ENCODE measurements around the gene ENDOG.

Gene ENDOG

GRCh38 chr9:128822407-128823042 lies 4.2 kb downstream of the ENDOG start:
- Histone ChIP-seq H3K27me3 (ENCODE audit: low read depth, low read length) (no peaks in the 10 kb centered on the region), H3K79me2 (ENCODE audit: low read length) (no peaks in the 10 kb centered on the region), H3K9me3 (ENCODE audit: insufficient read depth, low read length) (no peaks in the 10 kb centered on the region), H3K4me2 (ENCODE audit: low read length) (no peak overlapping the region), H4K20me1 (ENCODE audit: insufficient read depth, low read length) (no peaks in the 10 kb centered on the region), H3K9ac (ENCODE audit: low read length) (no peak overlapping the region), H3K27ac (ENCODE audit: low read length) (no peak overlapping the region), H2AFZ (ENCODE audit: low read depth, low read length) (no peak overlapping the region), H3K4me1 (ENCODE audit: low read length) (no peaks in the 10 kb centered on the region), H3K36me3 (replicated peaks; ENCODE audit: low read depth, low read length) (peaks cover 21% of the 10 kb centered on the region), H3K4me3 (ENCODE audit: low read length) (no peak overlapping the region)
- no peak for TF ChIP-seq EZH2phosphoT487 (IDR thresholded peaks at IDR 0.05; ENCODE audit: low read depth)
- TF ChIP-seq CTCF (IDR thresholded peaks at IDR 0.05; ENCODE audit: low read depth, low read length), result no peak

- Histone ChIP-seq H3K79me2 (ENCODE audit: low read length) (peaks cover 5% of the 10 kb centered on the region), H3K4me3 (ENCODE audit: low read length) (no peak overlapping the region), H3K27me3 (ENCODE audit: low read depth, low read length) (no peaks in the 10 kb centered on the region), H3K9me3 (ENCODE audit: insufficient read depth, low read length) (no peaks in the 10 kb centered on the region), H4K20me1 (ENCODE audit: insufficient read depth, low read length) (no peaks in the 10 kb centered on the region), H3K27ac (ENCODE audit: low read length) (no peak overlapping the region), H3K36me3 (replicated peaks; ENCODE audit: low read depth, low read length) (peaks cover 21% of the 10 kb centered on the region), H3K4me1 (ENCODE audit: low read length) (peaks cover under 1% of the 10 kb centered on the region), H3K4me2 (ENCODE audit: low read length) (no peak overlapping the region), H3K9ac (ENCODE audit: low read length) (no peak overlapping the region), H2AFZ (ENCODE audit: low read depth, low read length) (no peak overlapping the region)
- TF ChIP-seq EZH2phosphoT487 (IDR thresholded peaks at IDR 0.05; ENCODE audit: low read depth), result no peak
- TF ChIP-seq CTCF (IDR thresholded peaks at IDR 0.05; ENCODE audit: low read depth, low read length), result no peak
Observed at GRCh38 chr9:128823362-128823902, 5.1 kb downstream of the ENDOG start.

GRCh38 chr9:128823903-128824406 lies 5.7 kb downstream of the ENDOG start:
- Histone ChIP-seq H3K36me3 (replicated peaks; ENCODE audit: low read depth, low read length) (peaks cover 21% of the 10 kb centered on the region), H4K20me1 (ENCODE audit: insufficient read depth, low read length) (no peaks in the 10 kb centered on the region), H3K79me2 (ENCODE audit: low read length) (peaks cover 10% of the 10 kb centered on the region), H3K27ac (ENCODE audit: low read length) (no peak overlapping the region), H3K4me3 (ENCODE audit: low read length) (no peak overlapping the region), H3K9me3 (ENCODE audit: insufficient read depth, low read length) (no peaks in the 10 kb centered on the region), H2AFZ (ENCODE audit: low read depth, low read length) (no peak overlapping the region), H3K27me3 (ENCODE audit: low read depth, low read length) (no peaks in the 10 kb centered on the region), H3K4me1 (ENCODE audit: low read length) (peaks cover 6% of the 10 kb centered on the region), H3K4me2 (ENCODE audit: low read length) (no peak overlapping the region), H3K9ac (ENCODE audit: low read length) (no peak overlapping the region)
- TF ChIP-seq EZH2phosphoT487 (IDR thresholded peaks at IDR 0.05; ENCODE audit: low read depth), result no peak
- TF ChIP-seq CTCF (IDR thresholded peaks at IDR 0.05; ENCODE audit: low read depth, low read length), result no peak

GRCh38 chr9:128824911-128825310 lies 6.6 kb downstream of the ENDOG start:
- H4K20me1 ChIP-seq (ENCODE audit: insufficient read depth, low read length), result no peaks in the 10 kb centered on the region
- no peak overlapping the region for H3K4me2 ChIP-seq (ENCODE audit: low read length)
- H3K4me1 ChIP-seq (ENCODE audit: low read length), result peaks cover 6% of the 10 kb centered on the region
- H3K4me3 ChIP-seq (ENCODE audit: low read length), result no peak overlapping the region
- H3K36me3 ChIP-seq (replicated peaks; ENCODE audit: low read depth, low read length), result peaks cover 21% of the 10 kb centered on the region
- no peaks in the 10 kb centered on the region for H3K27me3 ChIP-seq (ENCODE audit: low read depth, low read length)
- TF ChIP-seq EZH2phosphoT487 (IDR thresholded peaks at IDR 0.05; ENCODE audit: low read depth) (no peak), CTCF (IDR thresholded peaks at IDR 0.05; ENCODE audit: low read depth, low read length) (no peak)
- H3K79me2 ChIP-seq (ENCODE audit: low read length), result peaks cover 16% of the 10 kb centered on the region
- H3K9me3 ChIP-seq (ENCODE audit: insufficient read depth, low read length), result no peaks in the 10 kb centered on the region
- no peak overlapping the region for H3K9ac ChIP-seq (ENCODE audit: low read length)
- H2AFZ ChIP-seq (ENCODE audit: low read depth, low read length), result no peak overlapping the region
- H3K27ac ChIP-seq (ENCODE audit: low read length), result no peak overlapping the region
